GM12892 (cell line): Measurements from ENCODE around the gene PYGB.

ENCODE experiments used
- POLR2A ChIP-seq: IDR thresholded peaks from 2 replicates; pipeline ENCODE4 v1.6.1; 2011; ENCODE audit warnings: low read depth, low read length, control low read depth
- TAF1 ChIP-seq: IDR thresholded peaks from 2 replicates; pipeline ENCODE4 v1.6.1; 2011; ENCODE audit warnings: low read depth, mild to moderate bottlenecking, control low read depth, low read length, borderline replicate concordance

DNA sequence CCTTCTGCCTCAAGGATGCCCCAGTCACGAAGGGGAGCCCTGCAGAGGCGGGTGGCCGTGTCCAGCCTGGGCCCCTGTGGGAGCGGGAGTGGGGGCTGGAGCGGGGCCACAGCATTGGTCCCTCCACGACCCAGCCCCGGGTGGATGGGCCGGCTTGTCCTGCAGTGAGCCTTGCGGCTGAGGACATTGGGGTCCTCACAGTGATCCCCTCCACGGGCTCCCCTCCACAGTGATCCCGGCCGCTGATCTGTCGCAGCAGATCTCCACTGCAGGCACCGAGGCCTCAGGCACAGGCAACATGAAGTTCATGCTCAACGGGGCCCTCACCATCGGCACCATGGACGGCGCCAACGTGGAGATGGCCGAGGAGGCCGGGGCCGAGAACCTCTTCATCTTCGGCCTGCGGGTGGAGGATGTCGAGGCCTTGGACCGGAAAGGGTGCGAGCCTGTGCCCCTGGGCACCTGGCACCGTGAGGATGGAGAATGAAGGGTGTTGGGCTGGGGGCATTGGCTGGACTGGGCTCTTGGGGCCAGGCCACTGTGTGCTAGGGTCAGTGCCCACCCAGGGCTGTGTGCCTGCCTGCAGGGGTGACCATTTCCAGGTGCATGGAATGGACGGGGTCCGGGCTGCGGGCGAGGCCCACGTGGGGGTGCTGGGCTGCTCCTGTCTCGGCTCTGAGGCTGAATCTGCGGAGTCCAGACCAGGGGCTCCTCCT is 44.4 kb downstream of the PYGB start:
- TF ChIP-seq POLR2A = no peak
- no peak for TF ChIP-seq TAF1
